Retinal pigment epithelial cell (primary cell): ENCODE measurements around the gene RIMS1.

ENCODE experiments used
- DNase-seq: peaks from one replicate; pipeline ENCODE4 v3.0.0-alpha.2; 2010; ENCODE audit warnings: low read depth
- H3K4me3 ChIP-seq: 2 replicates; pipeline ENCODE4 v1.5.1; 2011; ENCODE audit warnings: mild to moderate bottlenecking, low read length, control low read depth, moderate library complexity
- TF ChIP-seq, protein P1 (sequence below): conservative IDR thresholded peaks from 2 replicates; pipeline ENCODE4 v1.5.1; 2011; ENCODE audit warnings: low read depth, low read length, control low read depth, inconsistent platforms

RIMS1 gene

DNA sequence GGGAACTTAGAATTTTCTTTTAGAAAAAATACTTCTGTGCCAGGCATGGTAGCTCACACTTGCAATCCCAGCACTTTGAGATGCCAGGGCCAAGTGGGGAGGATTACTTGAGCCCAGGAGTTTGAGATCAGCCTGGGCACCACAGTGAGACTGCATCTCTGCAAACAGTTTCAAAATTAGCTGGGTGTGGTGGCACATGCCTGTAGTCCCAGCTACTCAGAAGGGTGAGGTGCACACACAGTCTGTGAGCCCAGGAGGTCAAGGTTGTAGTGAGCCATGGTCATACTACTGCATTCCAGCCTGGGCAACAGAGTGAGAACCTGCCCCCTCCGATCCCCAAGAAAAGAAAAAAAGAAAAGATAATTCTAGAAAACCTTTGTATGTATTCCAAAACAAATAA, 389.5 kb downstream of the RIMS1 start:
- H3K4me3 ChIP-seq: no peak overlapping the region
- DNase-seq: no peak
- TF ChIP-seq, protein P1, sequence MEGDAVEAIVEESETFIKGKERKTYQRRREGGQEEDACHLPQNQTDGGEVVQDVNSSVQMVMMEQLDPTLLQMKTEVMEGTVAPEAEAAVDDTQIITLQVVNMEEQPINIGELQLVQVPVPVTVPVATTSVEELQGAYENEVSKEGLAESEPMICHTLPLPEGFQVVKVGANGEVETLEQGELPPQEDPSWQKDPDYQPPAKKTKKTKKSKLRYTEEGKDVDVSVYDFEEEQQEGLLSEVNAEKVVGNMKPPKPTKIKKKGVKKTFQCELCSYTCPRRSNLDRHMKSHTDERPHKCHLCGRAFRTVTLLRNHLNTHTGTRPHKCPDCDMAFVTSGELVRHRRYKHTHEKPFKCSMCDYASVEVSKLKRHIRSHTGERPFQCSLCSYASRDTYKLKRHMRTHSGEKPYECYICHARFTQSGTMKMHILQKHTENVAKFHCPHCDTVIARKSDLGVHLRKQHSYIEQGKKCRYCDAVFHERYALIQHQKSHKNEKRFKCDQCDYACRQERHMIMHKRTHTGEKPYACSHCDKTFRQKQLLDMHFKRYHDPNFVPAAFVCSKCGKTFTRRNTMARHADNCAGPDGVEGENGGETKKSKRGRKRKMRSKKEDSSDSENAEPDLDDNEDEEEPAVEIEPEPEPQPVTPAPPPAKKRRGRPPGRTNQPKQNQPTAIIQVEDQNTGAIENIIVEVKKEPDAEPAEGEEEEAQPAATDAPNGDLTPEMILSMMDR: no peak

DNA sequence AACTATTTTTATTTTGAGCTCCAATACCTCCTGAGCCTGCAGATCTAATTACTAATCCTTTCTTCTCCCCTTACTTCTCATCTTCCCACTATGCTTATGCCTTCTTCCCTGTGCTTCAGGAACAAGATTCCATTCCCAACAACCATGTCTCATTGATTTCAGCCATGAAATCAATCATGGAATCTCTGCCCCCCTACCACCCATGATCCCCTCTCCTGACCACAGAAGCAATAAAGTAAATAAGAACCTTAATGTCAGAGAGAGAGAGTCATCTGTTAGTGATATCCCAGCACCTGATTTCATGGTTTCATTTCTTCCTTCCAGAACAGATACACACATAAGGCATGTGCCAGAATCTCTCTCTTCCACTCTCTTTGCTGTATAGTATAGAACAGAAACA, 395.9 kb downstream of the RIMS1 start:
- TF ChIP-seq, protein P1: no peak
- H3K4me3 ChIP-seq: no peak overlapping the region
- DNase-seq: no peak

DNA sequence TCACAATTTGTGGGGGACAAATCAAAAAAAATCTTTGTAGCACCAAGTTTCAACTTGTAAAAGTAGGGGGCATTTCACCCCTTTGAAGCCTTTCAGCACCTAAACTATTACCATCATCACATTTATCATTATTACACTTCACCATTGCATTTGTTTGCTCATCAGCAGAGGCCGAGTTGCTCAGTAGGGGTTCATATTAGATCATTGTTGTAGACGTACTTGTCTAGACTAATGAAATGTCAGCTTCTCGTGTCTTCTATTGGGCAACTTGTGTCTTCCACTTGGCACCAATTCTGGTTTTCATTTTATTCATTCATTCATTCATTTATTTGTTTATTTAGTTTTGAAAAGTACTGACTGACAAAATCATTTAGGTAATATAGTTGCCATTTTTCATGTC, 397.2 kb downstream of the RIMS1 start:
- TF ChIP-seq, protein P1: no peak
- H3K4me3 ChIP-seq: no peak overlapping the region
- no peak for DNase-seq

DNA sequence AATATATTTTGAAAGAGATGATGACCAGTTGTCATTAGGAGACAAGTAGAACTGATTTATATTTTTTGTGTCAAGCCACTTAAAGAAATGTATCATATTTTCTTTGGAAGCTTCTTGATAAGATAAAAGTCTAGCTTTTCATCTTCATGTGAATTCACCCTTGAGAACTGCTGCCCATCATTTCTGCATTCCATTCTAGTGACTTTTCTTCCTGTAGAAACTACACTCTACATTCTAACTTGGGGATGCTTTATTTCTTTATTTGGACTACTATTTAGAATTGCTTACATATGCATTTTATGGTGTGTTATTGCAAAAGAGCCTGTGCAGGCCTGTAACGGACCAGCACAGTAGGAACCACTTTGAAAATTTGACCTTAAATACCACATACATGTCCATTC, 400.6 kb downstream of the RIMS1 start:
- peak; percentile 2 for DNase-seq
- no peak overlapping the region for H3K4me3 ChIP-seq
- TF ChIP-seq, protein P1: no peak

DNA sequence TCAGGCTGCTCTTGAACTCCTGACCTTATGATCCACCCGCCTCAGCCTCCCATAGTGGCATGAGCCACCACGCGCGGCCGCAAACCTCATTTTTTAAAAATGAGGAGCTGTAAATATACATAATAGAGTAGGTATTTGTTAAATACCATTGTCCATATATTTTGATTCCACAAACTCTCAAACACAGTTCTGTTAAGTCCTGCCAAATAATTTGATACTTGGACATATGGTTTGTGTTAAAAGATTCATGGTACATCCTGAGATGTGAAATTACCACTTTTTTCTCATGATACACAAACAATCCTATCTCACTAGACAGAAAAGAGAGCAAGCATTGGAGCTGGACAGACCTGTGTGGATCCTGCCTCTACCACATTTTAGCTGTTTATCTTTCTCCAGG, 401.5 kb downstream of the RIMS1 start:
- DNase-seq: no peak
- TF ChIP-seq, protein P1: no peak
- H3K4me3 ChIP-seq: no peak overlapping the region

DNA sequence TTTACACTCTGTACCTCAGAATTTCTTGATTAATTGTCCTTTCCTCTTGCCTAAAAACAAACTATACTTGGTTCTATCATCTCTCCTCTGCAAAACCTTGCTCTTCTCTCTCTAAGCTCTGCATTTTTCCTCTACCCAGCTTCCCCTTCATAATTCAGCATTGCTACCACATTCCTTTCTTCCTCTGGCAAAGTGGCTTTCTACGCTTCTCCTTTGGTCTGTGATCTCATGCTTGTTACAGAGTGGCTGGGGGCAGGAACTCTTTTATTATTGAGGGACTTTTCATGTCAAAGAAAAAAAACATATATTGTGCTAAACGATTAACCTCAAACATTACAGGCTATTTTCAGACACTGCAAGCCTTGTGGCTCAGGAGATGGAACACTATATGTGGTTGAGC, 402.2 kb downstream of the RIMS1 start:
- no peak for DNase-seq
- TF ChIP-seq, protein P1: no peak
- no peak overlapping the region for H3K4me3 ChIP-seq

DNA sequence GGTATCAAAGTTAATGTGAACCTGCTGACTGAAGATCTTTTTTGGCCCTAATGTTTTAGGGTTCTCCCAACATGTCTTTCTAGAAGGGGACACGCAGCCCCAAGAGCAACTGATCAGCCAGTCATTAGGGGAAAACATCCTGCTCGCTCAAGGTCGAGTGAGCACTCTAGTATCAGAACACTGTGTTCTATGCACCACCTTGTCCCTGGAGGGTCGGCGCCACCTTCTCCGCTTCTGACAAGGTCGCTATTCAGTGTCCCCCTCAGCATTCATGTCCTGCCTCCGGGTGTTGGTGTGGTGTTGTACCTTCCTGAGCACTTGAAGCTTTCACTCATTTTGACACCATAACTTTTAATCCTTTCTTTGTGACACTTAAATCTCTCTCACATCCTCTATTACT, 404.3 kb downstream of the RIMS1 start:
- H3K4me3 ChIP-seq: no peak overlapping the region

More for the DNA sequence above, 404.3 kb downstream of the RIMS1 start:
- TF ChIP-seq, protein P1: no peak
- DNase-seq: no peak
